ENCODE measurements around the gene UST.

UST gene

DNA sequence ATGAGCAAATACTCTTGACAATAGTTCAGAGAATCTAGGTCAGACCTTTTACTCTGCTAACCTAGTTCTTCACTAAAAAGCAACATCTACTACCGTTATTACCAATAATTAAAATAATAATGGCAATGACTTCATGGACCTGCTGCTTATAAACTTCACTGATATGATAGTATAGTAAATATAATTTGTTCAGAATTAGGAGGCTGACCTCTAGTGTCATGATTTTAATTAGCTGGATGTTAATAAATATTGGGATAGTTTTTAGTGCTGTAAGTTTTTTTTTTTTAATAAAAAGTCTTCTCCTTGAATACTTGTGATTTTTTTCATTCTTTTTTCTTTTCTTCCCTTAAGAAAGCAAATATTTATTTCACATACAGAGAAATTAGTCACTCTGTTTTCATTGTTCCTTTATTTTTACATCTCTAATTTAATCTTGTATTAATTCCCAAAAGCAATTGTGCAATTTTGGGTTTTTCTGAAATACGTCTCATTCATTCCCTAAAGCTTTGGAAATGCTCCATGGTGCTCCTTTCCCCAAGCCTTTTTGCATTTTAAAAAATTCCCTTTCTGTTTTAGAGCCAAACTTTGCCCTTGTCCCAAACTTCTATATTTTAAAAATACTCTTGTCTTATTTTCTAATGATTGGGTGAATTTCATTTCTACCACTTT is 46.6 kb upstream of the UST start:
- Histone ChIP-seq H4K8ac (ENCODE audit: low read depth, low read length) (no peak overlapping the region), H3K23ac (ENCODE audit: low read depth, low read length, poor library complexity) (no peak overlapping the region), H3K9me3 (replicated peaks in 1 of 2; ENCODE audit: control insufficient read depth in 2 of 2, insufficient read depth in 1 of 2, low read depth in 1 of 2, low read length in 2 of 2) (peaks cover 0 to 2% of the 10 kb centered on the region in 2 donors), H3K4me2 (ENCODE audit: insufficient read depth, low read length, poor library complexity, severe bottlenecking) (no peak overlapping the region), H2BK5ac (ENCODE audit: low read length) (no peak overlapping the region), H4K91ac (ENCODE audit: low read depth, low read length, poor library complexity) (no peak overlapping the region), H3K18ac (ENCODE audit: low read length) (no peak overlapping the region), H3K27ac (replicated peaks; ENCODE audit: low read length) (no peak overlapping the region), H3K4ac (ENCODE audit: low read length) (no peak overlapping the region), H3K14ac (ENCODE audit: low read length) (no peak overlapping the region), H3K36me3 (replicated peaks in 1 of 2; ENCODE audit: control insufficient read depth in 2 of 2, insufficient read depth in 2 of 2, low read length in 2 of 2) (no peaks in the 10 kb centered on the region), H3K4me1 (ENCODE audit: control insufficient read depth in 2 of 2, insufficient read depth in 1 of 2, low read depth in 1 of 2, low read length in 2 of 2) (peaks cover 4 to 5% of the 10 kb centered on the region in 2 donors), H2BK12ac (ENCODE audit: low read length) (no peak overlapping the region), H3K27me3 (ENCODE audit: control insufficient read depth in 3 of 3, insufficient read depth in 3 of 3, low read depth in 1 of 3, low read length in 3 of 3) (no peaks in the 10 kb centered on the region), H2BK15ac (ENCODE audit: low read length) (no peak overlapping the region), H3K79me1 (ENCODE audit: low read depth, low read length) (no peaks in the 10 kb centered on the region), H3K9ac (ENCODE audit: low read depth, low read length, poor library complexity) (no peak overlapping the region), H2BK120ac (ENCODE audit: low read depth, low read length) (no peak overlapping the region), H2AK5ac (ENCODE audit: low read depth, low read length) (no peak overlapping the region), H2AFZ (ENCODE audit: low read length) (no peak overlapping the region), H3K4me3 (ENCODE audit: low read length in 2 of 2) (no peak overlapping the region)
- no CpG with 5 or more reads among the region's 2 CpGs for WGBS, 2 donors (ENCODE audit: extremely low coverage in 2 of 2, insufficient read length in 2 of 2, insufficient replicate concordance in 1 of 2)
- DNase-seq (ENCODE audit: low spot score) = no peak

- no peak overlapping the region for H3K14ac ChIP-seq (ENCODE audit: low read length)
- H2BK12ac ChIP-seq (ENCODE audit: low read length) = no peak overlapping the region
- H3K4ac ChIP-seq (ENCODE audit: low read length) = no peak overlapping the region
Observed at GRCh38 chr6:148700741-148701311, 46.0 kb upstream of the UST start.

DNA sequence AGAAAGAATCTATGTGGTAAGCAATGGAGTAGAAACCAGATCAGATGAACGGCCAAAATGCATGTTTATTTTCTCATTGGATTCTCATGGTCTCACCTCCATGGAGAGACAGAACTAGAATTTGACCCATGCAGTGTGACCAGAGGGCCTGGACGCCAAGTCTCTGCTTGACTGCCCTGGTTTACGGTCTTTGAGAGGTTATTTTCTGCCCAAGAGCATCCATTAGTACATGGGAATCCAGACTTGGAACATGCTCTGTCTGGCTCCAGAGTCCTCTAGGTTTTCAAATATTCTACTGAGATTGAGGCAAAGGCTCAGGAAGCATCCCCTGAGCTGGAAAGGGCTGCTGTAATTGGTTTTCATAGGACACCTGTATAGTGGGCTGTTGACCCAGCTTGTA is 45.5 kb upstream of the UST start:
- H3K4ac ChIP-seq (ENCODE audit: low read length) = no peak overlapping the region
- H3K9me3 ChIP-seq (replicated peaks in 1 of 2; ENCODE audit: control insufficient read depth in 2 of 2, insufficient read depth in 1 of 2, low read depth in 1 of 2, low read length in 2 of 2) = peaks cover 0 to 2% of the 10 kb centered on the region in 2 donors
- H2BK15ac ChIP-seq (ENCODE audit: low read length) = no peak overlapping the region
- no peak overlapping the region for H4K91ac ChIP-seq (ENCODE audit: low read depth, low read length, poor library complexity)
- no peaks in the 10 kb centered on the region for H3K79me1 ChIP-seq (ENCODE audit: low read depth, low read length)
- H3K18ac ChIP-seq (ENCODE audit: low read length) = no peak overlapping the region
- H3K27ac ChIP-seq (replicated peaks; ENCODE audit: low read length) = no peak overlapping the region
- H2AK5ac ChIP-seq (ENCODE audit: low read depth, low read length) = no peak overlapping the region
- no CpG with 5 or more reads among the region's 3 CpGs for WGBS, 2 donors (ENCODE audit: extremely low coverage in 2 of 2, insufficient read length in 2 of 2, insufficient replicate concordance in 1 of 2)
- DNase-seq (ENCODE audit: low spot score) = no peak
- no peak overlapping the region for H3K4me2 ChIP-seq (ENCODE audit: insufficient read depth, low read length, poor library complexity, severe bottlenecking)
- no peak overlapping the region for H3K23ac ChIP-seq (ENCODE audit: low read depth, low read length, poor library complexity)
- H3K27me3 ChIP-seq (ENCODE audit: control insufficient read depth in 3 of 3, insufficient read depth in 3 of 3, low read depth in 1 of 3, low read length in 3 of 3) = no peaks in the 10 kb centered on the region
- H3K14ac ChIP-seq (ENCODE audit: low read length) = no peak overlapping the region
- peaks cover 4 to 5% of the 10 kb centered on the region in 2 donors for H3K4me1 ChIP-seq (ENCODE audit: control insufficient read depth in 2 of 2, insufficient read depth in 1 of 2, low read depth in 1 of 2, low read length in 2 of 2)
- no peak overlapping the region for H3K9ac ChIP-seq (ENCODE audit: low read depth, low read length, poor library complexity)
- H2BK120ac ChIP-seq (ENCODE audit: low read depth, low read length) = no peak overlapping the region
- no peak overlapping the region for H2BK12ac ChIP-seq (ENCODE audit: low read length)
- no peak overlapping the region for H3K4me3 ChIP-seq (ENCODE audit: low read length in 2 of 2)
- H4K8ac ChIP-seq (ENCODE audit: low read depth, low read length) = no peak overlapping the region
- H3K36me3 ChIP-seq (replicated peaks in 1 of 2; ENCODE audit: control insufficient read depth in 2 of 2, insufficient read depth in 2 of 2, low read length in 2 of 2) = no peaks in the 10 kb centered on the region
- no peak overlapping the region for H2AFZ ChIP-seq (ENCODE audit: low read length)
- no peak overlapping the region for H2BK5ac ChIP-seq (ENCODE audit: low read length)

More at GRCh38 chr6:148700741-148701311, 46.0 kb upstream of the UST start:
- no peak overlapping the region for H3K9ac ChIP-seq (ENCODE audit: low read depth, low read length, poor library complexity)
- no peak overlapping the region for H3K27ac ChIP-seq (replicated peaks; ENCODE audit: low read length)
- no peaks in the 10 kb centered on the region for H3K79me1 ChIP-seq (ENCODE audit: low read depth, low read length)
- H2AK5ac ChIP-seq (ENCODE audit: low read depth, low read length) = no peak overlapping the region
- peak; percentile 5 for DNase-seq (ENCODE audit: low spot score)
- H3K36me3 ChIP-seq (replicated peaks in 1 of 2; ENCODE audit: control insufficient read depth in 2 of 2, insufficient read depth in 2 of 2, low read length in 2 of 2) = no peaks in the 10 kb centered on the region
- no peak overlapping the region for H4K91ac ChIP-seq (ENCODE audit: low read depth, low read length, poor library complexity)
- no peak overlapping the region for H3K18ac ChIP-seq (ENCODE audit: low read length)
- peak overlapping the region; percentile 37 for H2AFZ ChIP-seq (ENCODE audit: low read length)
- WGBS, 2 donors (ENCODE audit: extremely low coverage in 2 of 2, insufficient read length in 2 of 2, insufficient replicate concordance in 1 of 2) = no CpG with 5 or more reads among the region's 8 CpGs
- H3K4me2 ChIP-seq (ENCODE audit: insufficient read depth, low read length, poor library complexity, severe bottlenecking) = no peak overlapping the region
- H3K9me3 ChIP-seq (replicated peaks in 1 of 2; ENCODE audit: control insufficient read depth in 2 of 2, insufficient read depth in 1 of 2, low read depth in 1 of 2, low read length in 2 of 2) = peaks cover 0 to 2% of the 10 kb centered on the region in 2 donors
- H3K23ac ChIP-seq (ENCODE audit: low read depth, low read length, poor library complexity) = no peak overlapping the region
- no peak overlapping the region for H2BK15ac ChIP-seq (ENCODE audit: low read length)
- no peak overlapping the region for H4K8ac ChIP-seq (ENCODE audit: low read depth, low read length)
- H3K27me3 ChIP-seq (ENCODE audit: control insufficient read depth in 3 of 3, insufficient read depth in 3 of 3, low read depth in 1 of 3, low read length in 3 of 3) = no peaks in the 10 kb centered on the region
- no peak overlapping the region for H3K4me3 ChIP-seq (ENCODE audit: low read length in 2 of 2)
- H2BK5ac ChIP-seq (ENCODE audit: low read length) = no peak overlapping the region
- no peak overlapping the region for H2BK120ac ChIP-seq (ENCODE audit: low read depth, low read length)
- H3K4me1 ChIP-seq (ENCODE audit: control insufficient read depth in 2 of 2, insufficient read depth in 1 of 2, low read depth in 1 of 2, low read length in 2 of 2) = peaks cover 4 to 5% of the 10 kb centered on the region in 2 donors

- DNase-seq (ENCODE audit: low spot score) = no peak
- H2BK15ac ChIP-seq (ENCODE audit: low read length) = no peak overlapping the region
- H3K14ac ChIP-seq (ENCODE audit: low read length) = no peak overlapping the region
- no peak overlapping the region for H3K9ac ChIP-seq (ENCODE audit: low read depth, low read length, poor library complexity)
- H3K79me1 ChIP-seq (ENCODE audit: low read depth, low read length) = no peaks in the 10 kb centered on the region
- H2AFZ ChIP-seq (ENCODE audit: low read length) = no peak overlapping the region
- peaks cover 4 to 5% of the 10 kb centered on the region in 2 donors for H3K4me1 ChIP-seq (ENCODE audit: control insufficient read depth in 2 of 2, insufficient read depth in 1 of 2, low read depth in 1 of 2, low read length in 2 of 2)
- H3K4ac ChIP-seq (ENCODE audit: low read length) = no peak overlapping the region
- H3K4me3 ChIP-seq (ENCODE audit: low read length in 2 of 2) = no peak overlapping the region
- no peaks in the 10 kb centered on the region for H3K36me3 ChIP-seq (replicated peaks in 1 of 2; ENCODE audit: control insufficient read depth in 2 of 2, insufficient read depth in 2 of 2, low read length in 2 of 2)
- no peak overlapping the region for H2BK5ac ChIP-seq (ENCODE audit: low read length)
- no peak overlapping the region for H3K4me2 ChIP-seq (ENCODE audit: insufficient read depth, low read length, poor library complexity, severe bottlenecking)
- no peak overlapping the region for H3K23ac ChIP-seq (ENCODE audit: low read depth, low read length, poor library complexity)
- no peak overlapping the region for H4K8ac ChIP-seq (ENCODE audit: low read depth, low read length)
- H2AK5ac ChIP-seq (ENCODE audit: low read depth, low read length) = no peak overlapping the region
- H3K27ac ChIP-seq (replicated peaks; ENCODE audit: low read length) = no peak overlapping the region
- H2BK120ac ChIP-seq (ENCODE audit: low read depth, low read length) = no peak overlapping the region
- H3K27me3 ChIP-seq (ENCODE audit: control insufficient read depth in 3 of 3, insufficient read depth in 3 of 3, low read depth in 1 of 3, low read length in 3 of 3) = no peaks in the 10 kb centered on the region
- no CpG with 5 or more reads among the region's 2 CpGs for WGBS, 2 donors (ENCODE audit: extremely low coverage in 2 of 2, insufficient read length in 2 of 2, insufficient replicate concordance in 1 of 2)
- H2BK12ac ChIP-seq (ENCODE audit: low read length) = no peak overlapping the region
- no peak overlapping the region for H4K91ac ChIP-seq (ENCODE audit: low read depth, low read length, poor library complexity)
- H3K9me3 ChIP-seq (replicated peaks in 1 of 2; ENCODE audit: control insufficient read depth in 2 of 2, insufficient read depth in 1 of 2, low read depth in 1 of 2, low read length in 2 of 2) = peaks cover 0 to 2% of the 10 kb centered on the region in 2 donors
- H3K18ac ChIP-seq (ENCODE audit: low read length) = no peak overlapping the region
Observed at GRCh38 chr6:148703900-148704299, 42.9 kb upstream of the UST start.
